Measurements from ENCODE around the gene GALP.
"Not testable (repeated sequence)": the region's sequence is repeated elsewhere in the genome, so short reads cannot be mapped to it uniquely, and the experiment has no call there.

GALP gene

DNA sequence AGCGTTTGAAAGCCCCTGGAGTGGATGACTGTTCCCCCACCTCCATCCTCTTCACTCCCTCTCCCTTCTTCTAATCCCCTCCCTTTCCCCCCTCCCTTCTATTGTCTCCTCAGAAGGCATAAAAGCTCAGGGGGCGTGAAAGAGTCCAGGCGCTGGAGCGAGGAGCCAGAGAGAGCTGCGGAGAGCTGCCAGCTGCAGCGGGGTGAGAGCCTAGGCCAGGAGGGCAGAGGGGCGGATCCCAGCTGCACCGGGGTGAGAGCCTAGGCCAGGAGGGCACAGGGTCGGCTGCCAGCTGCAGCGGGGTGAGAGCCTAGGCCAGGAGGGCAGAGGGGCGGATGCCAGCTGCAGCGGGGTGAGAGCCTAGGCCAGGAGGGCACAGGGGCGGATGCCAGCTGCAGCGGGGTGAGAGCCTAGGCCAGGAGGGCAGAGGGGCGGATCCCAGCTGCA, at the start of gene GALP:
Gene GALP, plus strand, starts transcription at position 148 of the 447 bp plus-strand sequence. CDS start 1,101 bp downstream, outside the sequence.
- not testable (repeated sequence) for DNase-seq

DNA sequence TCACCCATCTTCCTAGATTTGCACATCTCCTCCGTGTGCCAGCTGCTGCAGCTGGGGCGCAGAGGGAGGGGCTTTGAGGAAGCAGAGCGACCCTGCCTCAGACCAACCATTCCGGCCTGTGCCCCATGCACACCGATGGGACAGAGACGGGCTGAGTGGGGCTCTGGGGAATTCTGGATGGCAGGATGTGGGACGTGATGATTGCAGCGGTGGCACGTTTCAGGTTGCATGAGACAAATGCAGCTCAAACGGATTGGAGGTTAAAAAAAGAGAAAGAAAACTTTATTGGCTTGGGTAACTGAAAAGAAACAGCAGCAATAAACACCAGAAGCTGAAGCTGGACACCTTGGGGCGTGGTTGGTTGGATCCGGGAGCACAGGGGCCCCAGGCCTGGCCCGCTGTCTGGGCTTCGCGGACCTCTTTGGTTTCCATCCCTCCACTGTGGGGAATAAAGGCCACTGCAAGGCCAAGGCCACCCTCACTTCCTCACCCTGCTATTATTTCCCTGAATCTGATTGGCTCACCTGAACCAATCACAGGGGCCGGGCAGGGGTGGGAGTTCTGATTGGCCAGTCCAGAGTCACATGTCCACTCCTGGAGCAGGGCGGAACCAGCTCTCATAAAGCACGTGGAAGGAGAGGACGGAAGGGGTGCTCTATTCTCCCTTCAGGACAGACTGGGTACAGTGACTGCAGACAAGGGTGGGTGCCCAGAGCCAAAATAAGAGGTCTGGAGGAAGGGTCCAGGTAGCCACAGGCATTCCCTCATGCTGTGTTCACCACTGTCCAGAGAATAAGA, 48.6 kb upstream of the GALP start:
- no peak for DNase-seq

GRCh38 chr19:56130006-56130405, 45.8 kb upstream of the GALP start:
- DNase-seq: no peak

DNA sequence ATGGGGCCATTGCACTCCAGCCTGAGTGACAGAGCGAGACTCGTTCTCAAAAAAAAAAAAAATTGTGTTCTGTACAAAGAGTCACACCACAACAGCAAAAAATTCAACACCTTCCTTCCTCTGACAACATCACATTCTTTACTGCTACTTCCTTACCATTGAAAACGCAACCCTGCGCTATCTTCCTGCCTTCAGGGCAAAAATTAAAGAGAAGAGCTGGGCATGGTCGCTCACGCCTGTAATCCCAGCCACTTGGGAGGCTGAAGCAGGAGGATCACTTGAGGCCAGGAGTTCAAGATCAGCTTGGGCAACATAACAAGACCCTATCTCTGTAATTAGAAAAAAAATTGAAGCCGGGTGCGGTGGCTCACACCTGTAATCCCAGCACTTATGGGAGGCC, 44.2 kb upstream of the GALP start:
- no peak for DNase-seq

GRCh38 chr19:56132316-56132822, 43.4 kb upstream of the GALP start:
- no peak for DNase-seq

DNA sequence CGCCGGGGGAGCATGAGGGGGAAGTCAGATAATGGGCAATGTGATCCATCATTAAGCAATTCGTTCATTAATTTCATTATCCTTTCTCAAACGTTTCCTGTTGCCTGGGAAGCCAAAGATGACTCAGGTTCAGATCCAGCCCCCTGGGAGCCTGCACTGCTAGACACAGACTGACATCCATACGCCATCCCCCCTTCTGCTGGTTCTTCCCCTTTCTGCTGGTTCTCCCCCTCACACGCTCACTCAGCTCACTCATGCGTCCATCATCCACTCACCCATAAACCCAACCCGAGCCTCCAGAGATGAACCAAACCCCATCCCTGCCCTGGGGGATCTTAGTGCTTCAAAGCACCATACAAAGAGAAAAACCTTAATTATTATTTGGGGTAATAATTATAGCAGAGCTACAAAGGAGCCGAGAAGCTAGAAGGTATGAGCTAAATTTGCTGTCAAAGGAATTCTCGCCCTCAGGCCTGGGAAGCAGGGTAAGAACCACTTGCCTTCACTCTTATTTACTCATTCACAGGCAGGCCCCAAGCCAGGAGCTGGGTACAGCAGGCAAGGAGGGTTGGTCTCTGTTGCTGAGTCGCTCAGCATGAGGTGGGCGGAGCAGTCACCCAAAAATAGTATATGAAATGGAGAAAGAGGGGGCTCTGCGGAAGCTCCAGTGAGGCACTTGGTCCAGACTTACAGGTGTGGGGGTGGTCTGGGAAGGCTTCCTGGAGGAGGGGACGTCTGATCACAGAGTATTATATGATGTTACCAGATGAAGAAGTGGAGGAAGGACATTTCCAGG, 41.8 kb upstream of the GALP start:
- no peak for DNase-seq

- no peak for DNase-seq
Observed at GRCh38 chr19:56134654-56134921, 41.2 kb upstream of the GALP start.

GRCh38 chr19:56136362-56136761, 39.4 kb upstream of the GALP start:
- no peak for DNase-seq

- no peak for DNase-seq
Observed at GRCh38 chr19:56137405-56137804, 38.4 kb upstream of the GALP start.

DNA sequence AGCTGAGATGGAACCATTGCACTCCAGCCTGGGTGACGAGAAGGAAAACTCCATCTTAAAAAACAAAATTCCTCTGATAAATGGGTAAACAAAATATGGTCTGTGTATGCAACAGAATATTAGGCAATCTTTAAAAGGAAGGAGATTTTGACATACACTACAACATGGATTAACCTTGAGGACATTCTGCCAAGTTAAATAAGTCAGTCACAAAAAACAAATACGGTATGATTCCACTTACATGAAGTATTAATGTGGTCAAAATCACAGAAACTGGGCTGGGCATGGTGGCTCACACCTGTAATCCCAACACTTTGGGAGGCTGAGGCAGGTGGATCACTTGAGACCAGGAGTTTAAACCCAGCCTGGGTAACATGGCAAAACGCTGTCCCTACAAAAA, 37.7 kb upstream of the GALP start:
- no peak for DNase-seq

DNA sequence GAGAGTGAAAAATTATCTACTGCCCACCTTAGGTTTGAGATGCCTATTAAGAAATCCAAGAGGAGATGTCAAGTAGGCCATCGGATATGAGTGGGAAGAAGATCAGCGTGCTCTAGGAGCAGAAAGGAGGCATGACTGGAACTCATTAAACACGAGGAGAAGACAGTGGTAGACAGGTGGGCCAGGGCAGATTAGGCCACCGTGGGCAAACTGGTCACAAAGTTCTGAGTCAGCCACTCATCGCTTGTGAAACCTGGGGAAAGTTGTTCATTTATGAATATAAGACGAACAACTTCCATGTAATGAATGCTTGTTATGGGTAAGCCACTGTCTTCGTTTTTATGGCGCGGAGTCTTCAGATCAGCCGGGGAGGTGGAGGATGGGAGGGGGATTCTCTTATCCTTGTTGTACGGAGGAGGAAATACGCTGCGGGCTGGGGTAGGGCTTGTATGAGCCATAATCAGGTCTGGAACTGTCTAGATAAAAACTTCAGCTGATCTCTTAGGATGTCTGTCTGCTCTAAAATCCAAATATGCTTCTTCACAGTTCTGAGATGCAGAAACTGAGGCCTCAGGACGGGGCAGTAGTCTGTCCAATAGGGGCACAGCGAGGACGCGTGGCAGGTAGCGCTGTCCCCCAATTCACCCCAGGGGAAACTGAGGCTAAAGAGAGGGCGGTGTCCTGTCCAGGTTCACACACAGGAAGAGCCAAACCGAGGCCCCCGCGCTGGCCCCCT, 35.8 kb upstream of the GALP start:
- DNase-seq: no peak

DNA sequence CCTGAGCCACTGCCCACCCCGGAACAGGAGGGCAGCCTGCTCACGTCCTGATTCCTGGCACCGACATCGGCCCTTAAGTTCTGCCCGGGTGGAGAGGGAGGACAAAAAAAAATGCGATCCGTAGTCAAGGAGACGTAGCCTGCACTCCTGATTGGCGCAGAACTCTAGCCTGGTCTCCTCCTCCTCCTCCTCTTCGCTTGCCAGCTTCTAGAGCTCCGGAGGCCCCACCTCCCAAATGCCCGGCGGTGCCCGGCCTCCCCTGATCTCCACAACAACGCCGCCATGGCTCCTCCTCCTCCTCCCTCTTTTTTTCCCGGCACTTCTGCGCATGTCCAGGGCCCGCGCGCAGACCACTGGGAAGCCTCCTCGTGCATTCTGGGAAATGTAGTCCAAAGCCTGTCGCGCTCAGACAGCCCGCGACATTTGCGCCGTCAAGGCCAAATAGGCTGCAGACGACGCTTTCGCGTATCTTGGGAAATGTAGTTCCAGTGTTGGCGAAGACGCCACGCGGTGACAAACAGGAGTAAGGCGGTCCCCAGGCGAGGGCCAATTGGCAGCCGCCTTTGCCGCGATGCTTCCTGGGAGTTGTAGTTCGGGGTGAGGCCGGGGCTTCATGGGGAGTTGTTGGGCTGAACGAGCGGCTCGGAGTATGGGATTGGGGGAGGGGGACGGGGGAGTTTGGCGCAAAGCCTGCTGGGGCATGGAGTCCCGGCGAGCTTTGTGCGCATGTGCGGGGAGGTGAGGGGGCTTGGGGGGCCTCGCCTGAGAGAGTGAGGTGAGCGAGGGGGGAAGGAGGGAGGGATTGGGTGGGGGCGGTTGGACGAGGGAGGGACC, 35.0 kb upstream of the GALP start, which contains the start of gene ZNF444:
Gene ZNF444, plus strand, starts transcription at position 705 of the 834 bp plus-strand sequence. CDS start 5,625 bp downstream, outside the sequence.
- peak; percentile 99 for DNase-seq

DNA sequence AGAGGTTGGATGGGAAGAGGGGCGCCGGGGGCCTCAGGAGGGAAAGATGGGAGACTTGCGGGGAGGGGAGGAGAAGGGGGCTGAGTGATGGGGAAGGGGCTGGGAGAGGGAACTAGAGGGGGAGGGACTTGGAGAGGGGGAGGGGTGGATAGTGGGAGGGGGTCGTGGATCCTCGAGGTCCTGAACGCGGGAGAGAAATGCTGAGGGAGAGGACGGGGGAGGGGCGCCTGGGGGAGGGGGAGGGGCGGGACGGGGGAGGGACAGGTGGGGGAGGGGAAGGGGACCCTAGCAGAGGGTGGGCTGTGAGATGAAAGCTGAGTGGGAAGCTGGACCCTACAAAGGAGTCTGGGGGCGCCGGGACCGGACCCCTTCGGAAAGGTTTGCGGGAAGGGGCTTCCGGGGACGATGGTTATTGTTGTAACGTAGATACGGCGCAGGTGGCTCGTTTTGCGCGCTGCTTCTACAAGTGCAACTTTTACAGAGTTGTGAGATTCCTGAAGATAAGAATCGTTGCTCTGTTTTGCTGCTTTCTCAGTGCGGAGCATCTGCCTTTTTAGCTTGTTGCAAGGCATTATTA, 34.3 kb upstream of the GALP start:
- no peak for DNase-seq

DNA sequence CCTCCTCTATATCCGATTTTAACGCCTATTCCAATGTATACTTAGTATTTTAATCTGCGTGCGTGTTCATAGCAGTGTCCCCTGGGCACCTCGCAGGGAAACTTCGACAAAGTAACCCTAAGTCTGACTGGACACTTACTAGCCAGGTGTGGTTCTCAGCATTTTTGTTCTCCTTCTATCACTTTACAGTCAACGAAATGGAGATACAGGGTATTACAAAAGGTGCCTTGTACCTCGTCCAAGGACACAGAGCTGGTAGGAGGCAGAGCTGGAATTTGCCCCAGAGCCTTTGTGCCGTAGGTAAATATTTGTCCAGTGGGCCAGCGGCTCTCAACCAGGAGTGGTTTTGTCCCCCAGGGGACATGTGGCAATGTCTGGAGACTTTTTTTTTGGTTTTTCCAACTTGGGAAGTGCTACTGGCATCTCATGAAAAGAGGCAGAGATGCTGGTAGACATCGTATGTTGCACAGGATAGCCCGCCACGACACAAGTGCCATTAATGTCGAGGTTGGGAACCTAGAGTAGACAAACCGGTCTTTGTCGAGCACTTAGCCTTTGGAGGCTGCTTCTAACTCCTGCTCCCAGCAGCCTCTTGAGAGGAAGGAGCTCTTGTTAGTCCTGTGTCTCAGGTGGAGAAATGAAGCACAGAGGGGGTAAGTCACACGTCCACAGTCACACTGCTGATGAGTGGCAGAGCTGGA, 33.6 kb upstream of the GALP start:
- no peak for DNase-seq

DNA sequence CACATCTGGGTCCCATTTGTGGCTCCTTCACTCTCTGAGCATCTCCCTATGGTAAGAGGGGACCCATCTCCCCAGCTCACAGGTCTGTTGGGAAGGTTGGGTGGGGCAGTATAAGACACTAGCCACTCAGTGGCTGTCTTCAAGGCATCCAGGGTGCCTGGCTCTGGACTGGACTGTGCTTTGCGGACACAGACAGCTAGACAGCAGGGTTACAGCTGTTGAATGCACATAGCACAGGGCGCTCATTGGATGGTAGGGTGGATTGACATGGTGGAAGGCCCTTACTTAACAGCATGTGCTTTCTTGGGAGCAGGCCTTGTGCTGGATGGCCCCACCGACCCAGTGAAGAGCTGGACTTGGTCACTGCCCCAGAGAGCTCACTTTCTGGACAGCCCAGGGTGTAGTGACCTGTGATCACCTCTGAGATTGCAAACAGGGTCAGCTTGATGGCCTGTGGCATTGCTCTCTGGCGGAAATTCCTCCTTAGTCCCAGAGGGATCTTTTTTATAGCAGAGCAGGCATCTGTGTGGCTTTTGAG, 32.8 kb upstream of the GALP start:
- DNase-seq: no peak

- DNase-seq: peak; percentile 16
Observed at GRCh38 chr19:56144376-56144775, 31.4 kb upstream of the GALP start.

- DNase-seq: no peak
Observed at GRCh38 chr19:56144831-56145230, 31.0 kb upstream of the GALP start.

DNA sequence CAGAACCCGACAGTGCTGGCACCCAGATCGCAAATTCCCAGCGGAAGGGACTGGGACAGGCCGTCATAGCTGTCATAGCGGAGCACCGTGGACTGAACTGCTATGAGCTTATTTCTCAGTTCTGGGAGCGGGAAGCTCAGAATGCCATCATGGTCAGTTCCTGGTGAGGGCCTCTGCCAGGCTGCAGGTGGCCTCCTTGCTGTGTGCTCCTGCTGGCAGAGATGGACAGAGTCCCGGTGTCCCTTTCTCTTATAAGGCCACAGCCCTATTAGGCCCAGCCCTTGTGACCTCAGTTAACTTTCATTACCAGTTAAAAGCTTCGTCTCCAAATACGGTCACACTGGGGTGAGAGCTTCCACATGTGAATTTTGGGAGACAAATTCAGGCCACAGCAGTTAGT, 30.1 kb upstream of the GALP start:
- DNase-seq: no peak

GRCh38 chr19:56146904-56147303, 28.9 kb upstream of the GALP start:
- no peak for DNase-seq

GRCh38 chr19:56147307-56147706, 28.5 kb upstream of the GALP start:
- DNase-seq: no peak

- no peak for DNase-seq
Observed at GRCh38 chr19:56148096-56148495, 27.7 kb upstream of the GALP start.
